GM21737 (cell line): ENCODE measurements around the gene NAA38.

Experiments
- ATAC-seq: cut with Tn5 transposase; IDR thresholded peaks from one replicate; pipeline ENCODE4 v1.9.1; 2021; ENCODE audit warnings: mild to moderate bottlenecking, moderate library complexity; ENCODE audit not compliant: unreplicated experiment

The NAA38 gene

GRCh38 chr17:7852919-7853690 is 4.3 kb downstream of the NAA38 start:
- ATAC-seq, result no peak

- no peak for ATAC-seq
These were observed 5.1 kb downstream of the NAA38 start for GRCh38 chr17:7852262-7852670.

GRCh38 chr17:7851438-7852261 is 5.7 kb downstream of the NAA38 start:
- ATAC-seq, result peak; percentile 66

GRCh38 chr17:7850701-7851437 is 6.5 kb downstream of the NAA38 start:
- ATAC-seq, result no peak

GRCh38 chr17:7849751-7850504 is 7.4 kb downstream of the NAA38 start:
- ATAC-seq, result no peak

GRCh38 chr17:7849130-7849750 is 8.1 kb downstream of the NAA38 start:
- no peak for ATAC-seq

GRCh38 chr17:7848739-7849129 is 8.6 kb downstream of the NAA38 start:
- ATAC-seq, result no peak

- ATAC-seq, result no peak
These were observed 9.2 kb downstream of the NAA38 start for GRCh38 chr17:7848131-7848579.

- ATAC-seq, result no peak
These were observed 10.3 kb downstream of the NAA38 start for GRCh38 chr17:7846765-7847661.

GRCh38 chr17:7846063-7846735 is 11.2 kb downstream of the NAA38 start:
- no peak for ATAC-seq

GRCh38 chr17:7845359-7846062 is 11.8 kb downstream of the NAA38 start:
- no peak for ATAC-seq

GRCh38 chr17:7844292-7845154 is 12.8 kb downstream of the NAA38 start:
- ATAC-seq, result peak; percentile 36

- peak; percentile 23 for ATAC-seq
These were observed 13.6 kb downstream of the NAA38 start for GRCh38 chr17:7843536-7844291.

- no peak for ATAC-seq
These were observed 14.2 kb downstream of the NAA38 start for GRCh38 chr17:7843257-7843535.

GRCh38 chr17:7842380-7843256 is 14.7 kb downstream of the NAA38 start:
- ATAC-seq, result peak; percentile 29
